K562 (cell line): Measurements from ENCODE around the gene GPSM3.

Experiments
- DIDO1 ChIP-seq: fragments of 450-650 bp; IDR thresholded peaks from 2 replicates; pipeline ENCODE4 v1.6.1; 2016; ENCODE audit warnings: low read depth, missing biosample characterization, missing genetic modification characterization
- GTF2F1 ChIP-seq: IDR thresholded peaks from 2 replicates; pipeline ENCODE4 v1.6.1; 2011; ENCODE audit warnings: low read depth, low read length, improper control_type of control experiment
- PRPF4 ChIP-seq: fragments of 200-400 bp; formaldehyde crosslinking; IDR thresholded peaks from one replicate; pipeline ENCODE4 v1.6.1; 2017; ENCODE audit warnings: low read length, low read depth, mild to moderate bottlenecking; ENCODE audit not compliant: insufficient read depth, poor library complexity, severe bottlenecking
- RAD51 ChIP-seq: fragments of 450-650 bp; IDR thresholded peaks from 2 replicates; pipeline ENCODE4 v1.7.1; 2016; ENCODE audit warnings: low read depth, mild to moderate bottlenecking, borderline replicate concordance
- TAF1 ChIP-seq: IDR thresholded peaks from 2 replicates; pipeline ENCODE4 v1.6.1; 2011; ENCODE audit warnings: mild to moderate bottlenecking, low read length, moderate library complexity; ENCODE audit not compliant: insufficient read depth, control insufficient read depth, severe bottlenecking; ENCODE audit errors: extremely low read depth
- ZNF184 ChIP-seq: sonication (generic); formaldehyde crosslinking; IDR thresholded peaks from 2 replicates; pipeline ENCODE4 v1.5.0; 2020; ENCODE audit warnings: missing genetic modification reagents
- ZNF75A ChIP-seq: fragments of 450-650 bp; formaldehyde crosslinking; IDR thresholded peaks from 2 replicates; pipeline ENCODE4 v1.4.0; 2020; ENCODE audit warnings: mild to moderate bottlenecking
- ZNF76 ChIP-seq: fragments of 250-450 bp; sonication (Bioruptor Pico); IDR thresholded peaks from 2 replicates; pipeline ENCODE4 v1.4.0; 2020; ENCODE audit warnings: mild to moderate bottlenecking, moderate library complexity, borderline replicate concordance
- TF ChIP-seq, protein P1 (sequence below), 3 experiments: IDR thresholded peaks in 2 of 3; conservative IDR thresholded peaks in 1 of 3; 2 replicates each; pipeline ENCODE4 v1.5.1; 2011 to 2012; ENCODE audit warnings: low read length in 3 of 3, mild to moderate bottlenecking in 3 of 3, control low read depth in 2 of 3, improper control_type of control experiment in 1 of 3, inconsistent platforms in 1 of 3, low read depth in 1 of 3, mixed read lengths in 1 of 3, moderate library complexity in 1 of 3; ENCODE audit not compliant: insufficient read depth in 2 of 3

GRCh38 chr6:32234934-32235333 is 42.5 kb upstream of the GPSM3 start:
- no peak for TF ChIP-seq PRPF4
- TF ChIP-seq RAD51: no peak
- TF ChIP-seq, protein P1, sequence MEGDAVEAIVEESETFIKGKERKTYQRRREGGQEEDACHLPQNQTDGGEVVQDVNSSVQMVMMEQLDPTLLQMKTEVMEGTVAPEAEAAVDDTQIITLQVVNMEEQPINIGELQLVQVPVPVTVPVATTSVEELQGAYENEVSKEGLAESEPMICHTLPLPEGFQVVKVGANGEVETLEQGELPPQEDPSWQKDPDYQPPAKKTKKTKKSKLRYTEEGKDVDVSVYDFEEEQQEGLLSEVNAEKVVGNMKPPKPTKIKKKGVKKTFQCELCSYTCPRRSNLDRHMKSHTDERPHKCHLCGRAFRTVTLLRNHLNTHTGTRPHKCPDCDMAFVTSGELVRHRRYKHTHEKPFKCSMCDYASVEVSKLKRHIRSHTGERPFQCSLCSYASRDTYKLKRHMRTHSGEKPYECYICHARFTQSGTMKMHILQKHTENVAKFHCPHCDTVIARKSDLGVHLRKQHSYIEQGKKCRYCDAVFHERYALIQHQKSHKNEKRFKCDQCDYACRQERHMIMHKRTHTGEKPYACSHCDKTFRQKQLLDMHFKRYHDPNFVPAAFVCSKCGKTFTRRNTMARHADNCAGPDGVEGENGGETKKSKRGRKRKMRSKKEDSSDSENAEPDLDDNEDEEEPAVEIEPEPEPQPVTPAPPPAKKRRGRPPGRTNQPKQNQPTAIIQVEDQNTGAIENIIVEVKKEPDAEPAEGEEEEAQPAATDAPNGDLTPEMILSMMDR (IDR thresholded peaks at IDR 0.05 in 2 of 3, conservative IDR thresholded peaks at IDR 0.05 in 1 of 3; ENCODE audit: insufficient read depth in 2 of 3, low read depth in 1 of 3, low read length in 3 of 3): peak; percentile 64 to 97 (median 87)
- no peak for TF ChIP-seq TAF1
- TF ChIP-seq GTF2F1: no peak
- no peak for TF ChIP-seq ZNF184 (CRISPR knock-in tag)
- no peak for TF ChIP-seq ZNF76 (CRISPR knock-in tag)
- no peak for TF ChIP-seq DIDO1 (tag)
- no peak for TF ChIP-seq ZNF75A (CRISPR knock-in tag)
